HG02678 (cell line): Measurements from ENCODE around the gene FSD2.
A peak's percentile ranks its signal among the peaks of the same experiment; 100 is the strongest.
"Not testable (repeated sequence)": the region's sequence is repeated elsewhere in the genome, so short reads cannot be mapped to it uniquely, and the experiment has no call there.

Source experiments
- ATAC-seq: cut with Tn5 transposase; IDR thresholded peaks from one replicate; pipeline ENCODE4 v1.9.1; 2021; ENCODE audit warnings: mild to moderate bottlenecking, moderate library complexity; ENCODE audit not compliant: unreplicated experiment

FSD2 gene

DNA sequence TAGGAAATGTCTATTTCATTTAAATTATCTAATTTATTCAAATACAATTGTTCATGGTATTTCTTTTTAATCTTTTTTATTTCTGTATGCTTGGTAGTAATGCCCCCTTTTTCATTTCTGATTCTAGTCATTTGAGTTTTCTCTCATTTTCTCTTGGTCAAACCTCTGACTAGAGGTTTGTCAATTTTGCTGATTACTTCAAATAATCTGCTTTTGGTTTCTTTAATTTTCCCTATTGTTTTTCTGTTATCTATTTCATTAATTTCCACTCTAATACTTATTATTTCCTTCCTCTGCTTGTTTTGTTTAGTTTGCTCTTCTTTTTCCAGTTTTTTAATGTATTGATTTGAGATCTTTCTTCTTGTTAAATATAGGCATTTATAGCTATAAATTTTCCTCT, 12.1 kb downstream of the FSD2 start:
- ATAC-seq, result no peak

DNA sequence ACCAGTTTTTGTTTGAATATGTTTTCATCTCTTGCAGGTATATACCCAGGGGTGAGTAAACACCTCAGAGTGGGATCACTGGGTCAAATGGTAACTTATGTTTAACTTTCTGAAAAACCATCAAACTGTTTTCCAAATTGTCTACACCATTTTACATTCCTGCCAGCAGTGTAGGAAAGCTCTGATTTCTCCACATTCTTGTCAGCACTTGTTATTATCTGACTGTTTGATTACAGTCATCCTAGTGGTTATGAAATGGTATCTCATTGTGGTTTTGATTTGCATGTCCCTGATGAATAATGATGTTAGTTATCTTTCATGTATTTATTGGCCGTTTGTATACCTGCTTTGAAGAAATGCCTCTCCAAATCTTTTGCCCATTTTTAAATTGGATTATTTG, 13.8 kb downstream of the FSD2 start:
- no peak for ATAC-seq

DNA sequence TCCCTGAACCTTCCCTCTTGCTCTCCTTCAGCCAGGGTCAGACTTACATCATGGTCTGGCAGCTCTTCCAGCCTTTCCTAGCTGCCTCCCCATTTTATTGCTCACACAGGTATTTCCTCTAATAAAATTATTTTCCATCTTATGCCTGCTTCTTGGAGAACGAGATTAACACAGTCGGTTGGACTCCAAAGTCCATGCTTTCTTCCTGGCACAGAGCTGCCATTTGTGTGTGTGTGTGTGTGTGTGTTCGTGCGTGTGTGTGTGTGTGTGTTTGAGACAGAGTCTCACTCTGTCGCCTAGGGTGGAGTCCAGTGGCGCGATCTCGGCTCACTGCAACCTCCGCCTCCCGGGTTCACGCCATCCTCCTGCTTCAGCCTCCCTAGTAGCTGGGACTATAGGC, 15.5 kb downstream of the FSD2 start:
- ATAC-seq, result no peak

DNA sequence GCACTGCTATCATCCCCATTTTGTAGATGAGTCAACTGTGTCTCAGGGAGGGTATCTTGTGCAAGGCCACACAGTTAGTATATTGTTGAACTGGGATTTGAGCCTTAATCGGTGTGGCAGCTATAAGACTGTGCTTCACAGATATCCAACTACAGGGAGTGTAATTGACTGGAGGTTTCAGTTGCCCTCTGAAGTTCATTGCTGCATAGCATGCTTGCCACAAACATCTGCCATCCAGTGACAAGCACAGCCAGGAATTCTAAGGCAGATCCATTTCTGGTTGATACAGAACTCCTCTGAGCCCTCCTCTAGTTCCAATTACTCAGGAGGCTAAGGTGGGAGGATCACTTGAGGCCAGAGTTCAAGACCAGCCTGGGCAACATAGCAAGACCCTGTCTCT, 16.4 kb downstream of the FSD2 start:
- no peak for ATAC-seq

DNA sequence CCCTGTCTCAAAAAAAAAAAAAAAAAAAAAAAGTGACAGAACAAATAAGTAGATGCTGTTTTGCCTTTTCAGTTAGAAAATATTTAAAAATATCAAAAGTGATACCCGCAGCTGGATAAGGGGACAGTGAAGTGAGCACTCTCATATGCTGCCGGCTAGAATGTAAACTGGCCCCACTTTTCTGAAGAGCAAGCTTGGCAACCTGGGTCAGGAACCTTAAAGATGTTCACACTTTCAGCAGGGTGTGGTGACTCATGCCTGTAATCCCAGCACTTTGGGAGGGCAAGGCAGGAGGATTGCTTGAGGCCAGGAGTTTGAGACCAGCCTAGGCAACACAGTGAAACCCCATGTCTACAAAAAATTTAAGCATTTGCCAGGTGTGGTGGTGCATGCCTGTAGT, 17.4 kb downstream of the FSD2 start:
- ATAC-seq, result no peak

DNA sequence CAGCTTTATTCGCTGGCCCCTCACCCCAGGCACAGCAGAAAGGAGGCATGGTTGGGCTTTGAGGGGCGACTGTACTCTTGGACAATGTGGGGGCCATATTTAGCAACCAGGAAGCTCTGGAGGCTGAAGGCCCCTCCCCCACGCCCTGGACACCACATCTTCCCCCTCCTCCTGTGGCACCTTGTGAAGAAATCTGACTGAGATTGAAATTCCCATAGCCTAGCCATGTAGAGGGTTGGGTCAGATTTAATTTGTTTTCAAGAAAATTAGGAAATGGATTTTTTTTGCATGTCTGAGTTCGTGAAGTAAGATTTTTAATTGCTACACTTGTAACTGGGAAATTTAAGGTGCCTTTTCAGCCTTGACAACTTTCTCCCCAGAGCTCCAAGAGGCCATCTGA, 24.5 kb downstream of the FSD2 start:
- ATAC-seq, result no peak

DNA sequence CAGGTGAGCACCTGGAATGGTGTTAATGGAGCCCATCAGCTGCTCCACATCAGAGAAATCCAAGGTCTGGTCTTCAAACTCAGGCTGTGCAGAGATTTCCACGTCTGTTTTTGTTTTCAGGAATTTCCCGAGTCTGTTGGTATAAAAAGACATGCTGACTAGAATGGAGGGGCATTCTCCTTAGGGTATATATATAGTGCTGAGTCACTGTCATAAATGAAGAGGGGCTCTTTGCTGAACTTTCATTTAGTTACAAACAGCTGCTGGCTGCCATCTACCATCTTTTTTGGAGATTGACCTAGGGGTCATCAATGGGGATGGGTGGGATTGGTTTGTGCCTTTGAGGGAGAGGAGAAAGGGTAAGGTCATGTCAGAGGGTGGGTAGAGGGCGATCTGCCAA, 27.1 kb downstream of the FSD2 start:
- ATAC-seq, result no peak

DNA sequence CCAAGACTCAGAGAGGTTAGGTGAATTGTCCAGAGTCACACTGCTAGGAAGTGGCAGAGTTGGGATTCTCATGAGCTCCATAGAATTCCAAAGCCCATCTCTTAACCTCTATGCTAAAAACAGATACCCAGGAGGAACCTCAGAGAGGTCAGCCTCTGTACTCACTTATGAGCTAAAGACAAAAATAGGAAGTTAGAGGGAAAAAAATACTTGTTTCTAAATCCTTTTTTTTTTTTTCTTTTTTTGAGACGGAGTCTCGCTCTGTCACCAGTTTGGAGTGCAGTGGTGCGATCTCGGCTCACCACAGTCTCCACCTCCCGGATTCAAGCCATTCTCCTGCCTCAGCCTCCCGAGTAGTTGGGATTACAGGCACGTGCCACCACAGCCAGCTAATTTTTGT, 31.4 kb downstream of the FSD2 start:
- ATAC-seq, result no peak

DNA sequence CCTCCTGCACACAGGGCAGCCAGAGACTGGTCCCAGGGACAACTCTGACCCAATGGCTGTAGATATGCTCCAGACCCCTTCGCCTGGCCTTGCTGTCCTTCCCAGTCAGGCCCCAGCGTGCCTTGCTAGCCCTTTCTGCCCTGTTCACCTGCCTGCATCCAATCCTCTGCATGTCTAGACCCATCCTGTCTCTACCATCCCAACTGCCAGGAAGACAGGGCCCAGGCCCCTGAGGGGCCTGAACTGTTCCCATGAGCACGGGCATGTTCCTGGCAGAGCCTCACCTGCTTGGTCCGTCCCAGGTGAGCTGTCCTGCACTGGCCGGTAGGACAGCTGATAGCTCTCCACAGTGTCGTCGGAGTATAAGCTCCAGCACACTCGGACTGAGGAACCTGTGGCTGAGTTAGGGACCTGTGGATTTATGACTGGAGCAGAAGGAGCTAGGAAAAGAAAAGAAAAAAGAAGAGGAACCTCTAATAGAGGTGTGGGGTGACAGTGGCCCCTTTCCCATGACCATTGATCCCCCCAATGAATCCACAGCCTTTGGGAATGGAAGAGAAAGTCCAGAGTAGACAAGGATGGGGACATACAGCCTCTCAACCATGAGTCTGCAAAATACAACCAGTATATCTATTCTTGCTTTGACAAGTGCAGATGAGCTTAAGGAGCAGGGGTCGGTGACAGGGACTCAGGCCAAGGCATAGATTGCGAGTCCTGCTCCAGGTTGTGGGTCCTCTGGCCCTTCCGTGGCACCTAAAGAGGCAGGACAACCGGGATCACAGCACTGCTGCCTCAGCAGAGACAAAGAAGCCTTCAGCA, 33.9 kb downstream of the FSD2 start:
- no peak for ATAC-seq

DNA sequence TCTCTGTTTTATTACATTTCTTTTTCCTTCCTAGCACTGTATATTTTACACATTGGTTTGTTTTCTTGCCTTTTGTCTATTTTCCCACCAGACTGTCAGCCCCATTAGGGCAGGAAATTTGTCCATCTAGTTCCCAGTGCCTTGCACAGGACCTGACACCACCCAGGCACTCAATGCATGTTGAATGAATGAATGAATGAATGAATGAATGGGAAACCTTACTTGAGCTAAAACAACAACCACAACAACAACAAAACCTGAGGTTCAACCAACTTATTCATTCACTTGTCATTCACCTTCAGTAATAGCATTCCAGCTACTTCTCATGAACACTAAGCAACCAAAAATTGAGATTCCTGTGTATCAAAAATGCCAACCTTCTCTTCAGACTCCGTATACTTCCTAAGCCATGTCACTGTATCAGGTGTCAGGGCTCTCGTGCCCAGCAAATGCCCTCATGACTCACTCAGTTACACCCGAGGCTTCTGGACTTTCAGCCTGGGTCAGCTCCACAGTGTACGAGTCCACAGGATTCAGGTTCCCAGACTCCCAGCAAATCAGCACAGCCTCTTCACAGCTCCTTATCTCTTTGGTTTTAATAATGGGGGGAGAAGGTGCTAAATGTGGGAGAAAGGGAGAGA, 37.3 kb downstream of the FSD2 start:
- no peak for ATAC-seq

DNA sequence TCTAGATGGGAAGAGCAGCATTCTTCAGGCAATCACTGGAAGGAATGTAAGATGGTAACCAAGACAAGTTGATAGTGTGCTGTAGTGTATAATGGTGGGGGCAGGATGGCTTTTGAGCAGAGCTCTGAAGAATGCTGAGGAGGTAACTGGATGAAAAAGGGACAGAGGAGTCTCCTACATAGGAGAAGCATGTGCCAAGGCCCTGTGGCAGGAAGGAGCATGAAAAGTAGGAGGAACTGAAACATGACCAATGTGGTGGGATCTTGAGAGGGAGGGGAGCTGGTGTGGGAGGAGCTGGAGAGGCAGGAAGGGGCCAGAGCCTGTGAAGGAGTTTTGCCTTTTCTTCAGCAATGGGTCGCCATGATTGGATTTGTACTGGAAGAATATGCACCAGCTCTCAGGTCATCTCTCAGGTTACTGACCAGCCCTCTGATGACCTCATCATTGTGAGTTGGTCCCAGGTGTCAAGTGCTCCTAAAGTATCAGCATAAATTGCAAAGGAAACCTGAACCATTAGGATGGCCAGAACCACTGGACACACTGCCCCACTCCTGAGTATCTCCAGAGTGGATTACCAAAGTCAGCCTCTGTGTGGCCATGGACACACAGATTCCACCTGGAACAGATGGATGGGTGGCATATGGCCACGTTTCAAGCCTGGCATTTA, 38.6 kb downstream of the FSD2 start:
- no peak for ATAC-seq

DNA sequence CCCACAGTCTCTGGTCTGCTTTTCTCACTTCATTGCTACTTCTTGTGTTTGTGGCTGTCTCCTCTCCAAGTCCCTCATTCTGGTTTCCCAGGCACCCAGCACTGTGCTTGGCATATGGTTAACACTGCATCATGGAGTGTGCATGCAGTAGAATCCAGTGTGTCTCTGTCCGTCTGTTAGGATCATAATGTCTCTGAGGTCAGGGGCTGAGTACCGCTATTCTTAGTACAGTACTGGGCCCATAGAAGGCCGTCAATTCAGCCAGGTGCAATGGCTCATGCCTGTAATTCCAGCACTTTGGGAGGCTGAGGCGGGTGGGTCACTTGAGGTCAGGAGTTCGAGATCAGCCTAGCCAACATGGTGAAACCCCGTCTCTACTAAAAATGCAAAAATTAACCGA, 39.7 kb downstream of the FSD2 start:
- ATAC-seq, result not testable (repeated sequence)

DNA sequence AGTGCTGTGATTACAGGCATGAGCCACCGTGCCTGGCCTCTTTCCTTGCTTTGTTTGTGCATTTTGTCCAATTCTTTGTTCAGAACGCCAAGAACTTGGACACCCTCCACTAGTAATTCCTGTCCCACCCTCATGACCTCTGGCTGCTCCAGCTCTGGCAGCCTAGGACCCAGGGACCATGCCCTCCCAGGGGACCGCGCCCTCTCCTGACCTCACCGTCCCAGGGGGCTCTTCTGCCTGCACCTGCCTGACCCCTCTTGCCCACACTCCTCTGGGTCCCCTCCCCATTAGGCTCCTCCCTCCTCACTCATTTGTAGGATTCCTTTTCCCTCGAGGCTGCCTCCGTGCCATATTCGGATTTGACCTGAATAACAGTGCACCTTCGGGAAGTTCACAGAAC, 41.1 kb downstream of the FSD2 start:
- ATAC-seq, result no peak

DNA sequence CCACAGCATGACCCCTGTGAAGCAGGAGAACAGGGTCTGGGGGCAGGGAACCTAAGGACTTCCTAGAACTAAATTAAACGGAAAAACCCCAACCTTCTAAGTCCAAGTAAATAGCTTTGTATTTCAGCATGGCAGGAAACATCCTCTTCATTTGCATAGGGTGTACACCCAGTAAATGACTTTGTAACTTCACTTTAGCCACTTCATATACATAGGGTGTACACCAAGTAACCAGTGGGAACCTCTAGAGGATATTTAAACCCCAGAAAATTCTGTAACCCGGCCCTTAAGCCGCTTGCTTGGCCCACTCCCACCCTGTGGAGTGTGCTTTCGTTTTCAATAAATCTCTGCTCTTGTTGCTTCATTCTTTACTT, 41.8 kb downstream of the FSD2 start:
- ATAC-seq, result no peak

DNA sequence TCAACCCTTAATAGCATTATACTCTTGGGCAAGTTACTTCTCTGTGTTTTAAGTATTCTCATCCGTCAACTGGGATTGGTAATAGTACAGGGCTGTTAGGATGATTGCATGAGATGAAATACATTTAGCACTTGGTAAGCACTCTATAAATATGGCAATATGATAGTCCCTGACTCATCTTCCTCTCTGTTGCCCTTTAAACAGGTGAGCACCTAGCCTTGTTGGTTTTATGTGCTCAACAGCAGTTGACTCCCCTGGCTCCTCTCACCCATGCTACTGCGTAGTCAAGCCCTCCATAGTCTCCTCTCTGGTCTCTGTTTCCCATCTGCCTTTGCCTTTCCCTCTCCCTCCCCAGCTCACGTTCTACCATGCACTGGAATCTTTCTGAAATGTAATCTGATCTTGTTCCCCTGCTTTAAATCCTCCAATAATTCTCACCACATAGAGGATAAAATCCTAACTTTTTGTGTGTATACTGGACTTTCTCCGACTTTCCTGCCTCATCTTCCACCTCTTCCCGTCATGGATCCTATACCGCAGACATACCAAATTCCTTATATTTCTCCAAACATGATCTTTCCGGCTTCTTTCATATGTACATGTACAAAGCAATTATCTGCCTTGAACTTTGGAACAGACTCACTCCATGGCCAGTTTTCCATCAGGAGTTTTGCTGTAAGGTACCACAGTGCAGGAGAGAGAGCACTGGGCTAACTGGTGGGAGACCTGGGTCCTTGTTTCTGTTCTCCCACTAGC, 42.3 kb downstream of the FSD2 start:
- no peak for ATAC-seq

DNA sequence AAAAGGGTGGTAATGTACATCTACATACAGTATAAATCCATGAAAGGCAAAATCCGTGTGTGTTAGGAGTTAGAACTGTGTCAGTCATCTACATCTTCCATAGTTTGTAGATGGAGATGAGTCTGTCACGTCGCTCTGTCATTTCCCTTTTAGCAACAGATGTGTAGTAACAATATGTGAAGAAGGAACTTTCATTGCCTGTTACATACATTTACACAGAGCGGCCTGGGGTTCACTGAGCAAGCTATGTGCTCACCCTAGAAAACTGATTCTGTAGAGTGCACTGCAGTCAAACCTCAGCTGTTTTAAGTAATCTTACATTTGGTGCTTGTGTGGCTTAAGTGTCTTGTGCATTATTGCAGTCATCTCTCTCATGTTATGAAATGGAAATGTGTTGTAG, 54.6 kb downstream of the FSD2 start:
- no peak for ATAC-seq

DNA sequence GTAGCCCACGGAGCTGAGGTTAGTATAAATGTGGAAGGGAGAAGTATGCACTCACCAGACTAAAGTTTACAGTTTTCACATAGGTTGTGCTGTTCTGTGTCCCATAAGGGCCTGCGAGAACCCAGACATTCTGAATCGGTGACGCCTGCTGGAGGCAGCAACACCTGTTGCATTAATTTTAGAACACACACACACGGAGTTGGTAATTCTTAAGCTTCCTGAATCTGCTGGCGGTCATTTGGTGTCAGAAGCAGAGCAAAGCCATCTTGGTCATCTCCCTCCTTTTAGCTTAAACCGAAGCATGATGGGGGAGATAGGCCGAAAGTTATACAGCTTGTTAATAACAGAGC, 55.1 kb downstream of the FSD2 start:
- ATAC-seq, result peak; percentile 33

DNA sequence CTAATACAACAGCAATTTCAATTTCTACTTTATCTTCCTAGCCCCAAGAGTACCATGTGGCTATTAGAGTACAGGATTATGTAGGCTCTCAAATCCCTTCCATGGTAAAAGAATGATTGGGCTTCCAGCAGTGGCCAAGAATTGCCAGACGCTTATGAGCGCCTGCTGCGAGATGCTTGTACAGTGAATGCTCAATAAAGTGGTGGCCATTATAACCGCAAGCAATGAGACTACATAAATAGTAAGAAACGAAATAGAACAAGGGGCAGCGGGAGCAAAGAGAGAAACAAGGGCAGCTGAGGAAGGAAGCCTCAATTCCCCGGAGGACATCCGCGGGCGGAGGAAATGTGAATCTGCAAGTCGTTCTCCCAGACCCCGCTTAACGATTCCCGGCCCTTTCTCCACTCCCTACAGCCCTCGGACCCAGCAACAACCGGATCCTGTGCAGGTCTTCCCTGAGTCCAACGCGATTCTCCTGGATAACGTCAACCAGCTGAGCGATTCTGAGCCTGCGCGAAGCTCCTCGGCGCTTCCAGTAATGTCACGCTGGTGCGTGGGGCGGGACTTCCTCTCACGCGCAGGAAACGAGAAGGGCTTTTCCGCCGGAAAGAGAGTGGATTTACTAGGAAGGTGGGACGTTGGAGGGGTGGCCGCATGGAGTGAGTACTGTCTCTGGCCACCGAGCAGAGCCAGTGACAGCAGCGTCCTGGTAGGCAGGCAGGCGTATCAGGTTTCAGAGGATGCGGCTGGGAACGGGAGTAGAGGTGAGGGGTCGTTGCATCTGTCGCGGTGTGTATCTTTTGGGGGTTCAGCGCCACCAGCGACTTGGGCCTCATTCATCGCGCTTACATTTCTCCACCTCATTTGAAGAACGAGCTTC, 55.7 kb downstream of the FSD2 start:
- ATAC-seq, result peak; percentile 96

DNA sequence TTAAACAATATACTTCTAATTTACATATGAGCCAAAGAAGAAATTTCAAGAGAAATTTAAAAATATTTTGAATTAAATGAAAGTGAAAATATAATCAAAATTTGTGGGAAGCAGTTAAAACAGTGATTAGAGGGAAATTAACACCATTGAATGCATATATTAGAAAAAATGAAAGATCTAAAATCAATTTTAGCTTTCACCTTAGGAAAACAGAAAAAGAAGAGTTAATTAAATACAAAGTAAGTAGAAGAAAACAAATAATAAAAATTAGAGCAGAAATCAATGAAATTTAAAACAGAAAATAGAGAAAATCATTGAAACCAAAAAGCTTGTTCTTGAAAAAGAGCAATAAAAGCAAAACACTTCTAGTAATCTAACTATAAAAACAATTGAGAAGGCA, 57.6 kb downstream of the FSD2 start:
- no peak for ATAC-seq

DNA sequence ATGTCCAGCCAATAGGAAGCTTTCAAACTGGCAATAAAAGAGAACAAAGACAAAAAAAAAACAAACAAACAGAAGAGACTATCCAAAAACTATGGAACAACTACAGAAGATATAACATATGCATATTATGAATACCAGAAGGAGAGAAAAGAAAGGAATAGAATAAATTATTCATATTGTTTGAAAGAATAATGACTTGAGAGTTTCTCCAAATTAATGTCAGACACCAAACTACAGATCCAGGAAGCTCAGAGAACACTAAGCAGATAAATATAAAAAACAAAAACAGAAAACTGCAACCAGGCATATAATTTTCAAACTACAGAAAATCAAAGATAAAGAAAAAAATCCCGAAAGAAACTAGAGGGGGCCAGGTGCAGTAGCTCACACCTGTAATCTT, 62.1 kb downstream of the FSD2 start:
- ATAC-seq, result no peak

DNA sequence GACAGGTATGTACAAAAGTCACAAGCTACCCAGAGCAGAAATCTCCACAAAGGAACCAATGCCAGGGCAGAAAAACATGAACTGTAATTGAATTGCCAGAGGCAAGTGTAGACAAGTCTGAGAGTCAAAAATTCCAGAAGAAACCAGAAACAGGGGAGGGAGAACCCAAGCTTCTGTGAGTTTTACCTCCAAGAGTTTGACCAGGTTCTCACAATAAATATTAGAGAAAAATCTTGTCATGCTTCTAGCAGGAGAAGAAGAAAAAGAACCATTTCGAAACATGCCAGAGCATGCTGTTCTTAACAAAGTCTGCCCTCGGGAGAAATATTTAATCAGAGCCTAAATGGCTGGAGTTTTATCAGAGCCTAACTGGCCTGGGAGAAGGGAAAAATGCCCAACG, 63.7 kb downstream of the FSD2 start:
- ATAC-seq, result no peak
